Stimulated activated CD4-positive, alpha-beta T cell treated with anti-CD3 and anti-CD28 coated beads, Interleukin-4, amount 100 ng/mL, for 24 hours (primary cell): Measurements from ENCODE around the gene BARX2.

Experiments used
- DNase-seq: peaks from one replicate; pipeline ENCODE4 v3.0.0-alpha.2; 2020

The BARX2 gene

DNA sequence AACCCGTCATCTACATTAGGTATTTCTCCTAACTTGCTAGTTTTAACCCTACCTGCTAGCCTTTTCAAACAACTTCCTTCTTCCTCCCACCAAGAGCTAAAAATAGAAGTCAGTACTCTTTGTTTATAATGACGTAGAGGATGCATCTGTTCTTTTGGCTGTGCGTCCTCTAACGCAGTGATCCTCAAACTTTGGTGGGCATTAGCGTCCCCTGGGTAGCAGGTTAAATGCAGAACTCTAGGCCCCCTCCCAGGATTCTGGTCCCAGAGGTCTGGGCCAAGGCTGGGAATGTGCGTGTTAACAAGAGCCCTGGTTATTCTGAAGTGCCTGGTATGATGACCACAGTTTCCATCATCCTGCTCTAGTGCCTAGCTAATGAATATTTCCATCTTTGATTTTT, 67.6 kb downstream of the BARX2 start:
- DNase-seq: no peak

DNA sequence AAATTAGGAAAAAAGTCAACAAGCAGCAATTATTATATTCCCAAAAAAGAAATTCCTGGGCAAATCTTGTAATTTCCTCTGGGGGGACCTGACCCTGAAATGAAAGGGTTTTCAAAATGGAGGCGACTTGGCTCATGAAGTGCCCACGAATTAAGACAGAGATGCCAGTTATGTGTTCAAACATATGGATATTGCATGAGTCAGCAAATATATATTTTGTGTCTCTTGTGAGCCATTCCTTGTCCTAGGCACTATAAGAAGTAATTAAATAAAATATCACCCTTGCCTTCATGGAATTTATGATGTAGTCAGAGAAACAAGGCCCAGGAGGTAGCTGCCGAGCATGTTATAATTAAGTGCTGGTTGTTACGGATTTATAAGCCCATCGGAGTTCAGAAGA, 68.6 kb downstream of the BARX2 start:
- no peak for DNase-seq

DNA sequence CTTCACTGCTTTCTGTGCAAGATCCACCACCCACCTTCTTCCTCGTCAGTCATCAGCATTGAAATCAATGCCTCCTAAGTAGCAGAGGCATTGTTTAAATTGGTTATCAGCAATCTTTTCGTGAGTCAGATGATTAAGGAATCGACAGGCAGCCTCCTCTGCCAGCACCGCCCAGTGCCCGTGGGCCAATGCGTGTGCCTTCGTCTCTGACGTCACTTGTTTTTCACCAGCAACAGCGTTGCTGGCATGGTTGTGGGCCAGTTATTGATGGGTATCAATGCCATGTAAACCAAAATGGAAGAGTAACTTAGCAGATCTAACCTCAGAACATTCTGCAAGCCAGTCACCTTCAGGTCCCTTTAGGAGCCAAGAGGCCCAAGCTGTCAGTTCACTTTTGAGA, 69.6 kb downstream of the BARX2 start:
- DNase-seq: no peak

DNA sequence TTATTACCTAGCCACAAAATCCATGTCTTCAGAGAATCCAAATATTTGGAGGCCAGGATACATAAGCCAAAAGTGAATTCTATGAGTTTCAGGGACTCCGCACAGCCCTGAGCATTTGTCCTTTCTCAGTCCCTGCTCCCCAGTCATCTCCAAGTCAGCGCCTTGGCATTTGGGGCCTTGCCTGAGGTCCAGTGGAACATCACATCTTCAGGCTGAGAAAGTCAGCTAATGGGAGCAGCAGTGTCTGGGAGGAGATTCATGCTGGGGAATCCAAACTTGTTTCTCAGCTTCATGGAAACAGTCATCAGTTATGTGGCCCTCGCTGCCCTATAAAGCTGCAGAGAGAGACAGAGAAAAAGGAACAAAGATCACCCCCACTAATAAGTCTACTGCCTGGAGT, 70.9 kb downstream of the BARX2 start:
- no peak for DNase-seq

DNA sequence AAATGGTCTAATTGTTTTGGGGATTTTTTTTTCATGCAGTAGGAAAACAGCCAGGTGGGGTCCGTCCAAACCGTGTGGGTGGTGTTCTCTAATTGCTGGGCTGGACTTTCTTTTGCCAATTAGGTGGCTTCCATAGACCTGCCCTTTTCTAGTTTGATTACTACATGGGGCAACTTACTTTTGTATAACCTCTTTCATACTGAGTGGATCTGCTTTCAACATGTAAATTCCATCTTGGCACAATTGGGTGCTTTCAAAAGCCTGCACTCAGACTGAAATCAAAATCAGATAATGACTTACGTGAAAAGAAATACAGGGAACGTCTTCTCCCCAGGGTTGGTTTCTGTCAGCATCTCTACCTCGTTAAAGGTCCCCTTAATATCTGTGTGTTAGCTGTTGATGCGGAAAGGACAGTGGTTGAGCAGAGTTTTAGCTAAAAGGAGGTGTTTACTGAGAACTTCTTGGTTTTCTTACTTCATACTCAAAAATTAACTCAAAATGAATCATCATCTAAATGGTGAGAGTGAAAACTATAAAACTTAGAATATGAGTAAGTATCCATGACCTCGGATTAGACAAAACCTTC, 72.1 kb downstream of the BARX2 start:
- DNase-seq: no peak

DNA sequence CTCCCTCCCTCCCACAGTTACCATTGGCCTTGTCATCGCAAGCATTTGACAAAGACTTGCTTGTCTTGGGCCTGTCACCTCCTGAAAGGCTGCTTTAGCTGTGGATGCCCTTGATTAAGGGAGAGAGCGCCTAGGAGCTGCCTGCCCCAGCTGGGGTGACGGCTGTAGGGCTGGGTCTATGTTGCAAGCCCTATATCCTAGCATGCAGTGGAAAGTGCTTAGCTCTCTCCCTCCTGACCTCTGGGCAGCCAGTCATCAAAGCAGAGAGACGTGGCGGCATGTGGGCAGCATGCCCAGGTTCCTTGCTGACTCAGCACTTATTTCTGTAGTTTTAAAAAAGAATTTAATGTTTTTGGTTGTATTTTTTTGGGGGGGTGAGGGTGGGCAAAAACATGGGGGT, 75.9 kb downstream of the BARX2 start:
- no peak for DNase-seq

DNA sequence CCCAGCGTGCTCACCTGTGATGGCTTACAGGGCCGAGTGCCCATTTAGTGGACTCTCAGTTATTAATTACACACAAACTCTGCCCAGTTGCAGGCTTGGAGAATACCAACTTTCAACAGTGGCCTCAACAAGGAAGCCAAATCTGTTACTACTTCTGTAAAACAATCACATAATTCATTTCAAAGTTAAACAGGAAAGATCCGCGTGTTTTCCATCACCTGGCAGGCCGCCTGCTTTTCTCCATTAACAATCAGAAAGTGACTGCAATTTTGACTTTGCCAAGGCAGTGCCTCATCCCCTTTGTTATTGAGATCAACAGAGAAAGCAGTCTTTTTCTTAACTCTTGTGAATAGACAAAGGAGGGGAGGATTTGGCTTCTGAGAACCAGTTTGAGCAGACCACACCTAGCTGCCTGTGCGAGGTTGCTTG, 77.7 kb downstream of the BARX2 start:
- DNase-seq: no peak

DNA sequence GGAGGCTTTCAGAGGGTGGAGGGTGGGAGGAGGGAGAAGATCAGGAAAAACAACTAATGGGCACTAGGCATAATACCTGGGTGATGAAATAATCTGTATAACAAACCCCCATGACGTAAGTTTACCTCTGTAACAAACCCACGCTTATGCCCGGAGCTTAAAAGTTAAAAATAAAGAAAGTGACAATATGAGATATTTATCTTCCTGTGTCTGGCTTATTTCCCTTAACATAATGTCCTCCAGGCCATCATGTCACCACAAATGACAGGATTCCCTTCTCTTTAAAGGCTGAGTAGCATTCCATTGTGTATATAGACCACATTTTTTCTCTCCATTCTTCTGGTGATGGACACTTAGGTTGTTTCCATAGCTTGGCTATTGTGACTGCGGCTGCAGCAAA, 79.5 kb downstream of the BARX2 start:
- DNase-seq: no peak

DNA sequence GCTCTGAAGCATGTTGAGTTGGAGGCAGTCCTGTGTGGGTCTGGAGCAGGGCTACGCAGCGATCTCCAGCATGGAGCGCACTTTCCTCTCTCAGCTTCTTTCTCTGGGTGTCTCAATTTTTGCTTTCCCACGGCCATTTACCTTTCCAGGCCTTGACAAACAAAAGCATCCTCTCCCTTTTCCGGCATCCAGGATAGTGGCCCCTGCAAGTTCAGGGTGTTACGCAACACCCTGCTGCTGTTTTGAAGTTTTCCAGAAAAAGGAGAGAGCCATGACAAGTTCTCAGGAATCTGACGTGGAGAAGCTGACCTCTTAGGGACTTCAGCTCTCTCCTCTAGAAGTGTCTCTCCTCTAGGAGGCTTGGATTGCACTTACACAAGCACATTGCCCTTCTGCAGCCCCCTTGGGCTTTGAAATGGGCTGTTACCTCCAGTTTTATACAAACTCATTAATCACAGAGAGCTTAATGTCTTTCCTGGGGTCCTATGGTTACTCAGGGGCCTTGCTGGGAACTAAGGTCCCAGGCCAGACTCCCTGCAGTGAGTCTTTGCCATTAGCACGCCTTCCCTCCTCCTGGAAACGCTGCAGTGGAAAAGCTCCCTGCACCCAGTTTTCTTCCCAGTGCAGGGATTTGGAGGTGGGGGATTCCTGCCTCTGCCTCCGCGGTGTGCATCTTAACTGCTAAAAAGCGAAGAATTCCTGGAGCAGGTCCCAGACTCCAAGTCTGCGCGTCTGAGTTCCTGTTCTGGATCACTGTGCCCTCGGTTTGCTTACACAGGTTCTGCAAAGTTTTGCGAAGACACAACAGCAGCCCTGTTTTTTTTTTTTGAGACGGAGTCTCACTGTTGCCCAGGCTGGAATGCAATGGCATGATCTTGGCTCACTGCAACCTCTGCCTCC, 80.4 kb downstream of the BARX2 start:
- no peak for DNase-seq

DNA sequence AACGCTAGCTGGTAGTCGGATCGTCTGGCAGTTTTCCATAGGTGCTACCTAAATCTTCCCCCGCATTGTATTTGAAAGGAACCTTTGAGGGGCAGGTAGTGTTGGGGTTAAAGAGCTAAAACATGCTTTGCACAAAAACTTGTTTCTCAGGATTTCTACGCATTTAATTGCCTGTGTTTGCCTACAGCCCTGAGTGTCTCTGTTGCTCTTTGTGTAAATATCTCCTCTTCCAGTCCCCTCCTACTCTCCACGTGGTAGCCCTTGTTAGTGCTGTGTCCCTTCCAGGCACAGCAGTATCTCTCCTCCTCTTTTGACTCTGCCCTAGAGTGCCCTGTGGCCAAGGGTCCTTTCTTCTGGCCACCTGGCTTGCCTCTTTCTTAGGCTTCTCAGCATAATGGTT, 81.7 kb downstream of the BARX2 start:
- no peak for DNase-seq

DNA sequence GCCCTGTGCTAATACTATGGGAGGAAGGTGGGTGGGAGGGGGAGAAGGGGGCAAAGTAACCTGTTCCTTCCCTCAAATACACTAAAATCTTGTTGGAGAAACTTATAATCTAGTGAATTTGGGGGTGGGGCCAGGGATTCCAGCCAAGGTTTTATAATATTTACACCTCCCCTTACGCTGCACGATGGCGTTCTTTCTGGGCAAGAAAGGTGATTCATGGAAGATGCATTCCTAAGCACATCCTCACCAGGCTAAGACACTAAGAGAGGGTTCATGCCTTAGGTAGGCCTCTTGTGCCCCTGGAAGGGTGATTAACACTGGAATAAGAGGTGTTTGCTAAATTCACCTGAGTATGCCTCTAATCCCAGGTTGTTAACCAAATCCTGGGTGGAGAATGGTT, 82.6 kb downstream of the BARX2 start:
- no peak for DNase-seq

DNA sequence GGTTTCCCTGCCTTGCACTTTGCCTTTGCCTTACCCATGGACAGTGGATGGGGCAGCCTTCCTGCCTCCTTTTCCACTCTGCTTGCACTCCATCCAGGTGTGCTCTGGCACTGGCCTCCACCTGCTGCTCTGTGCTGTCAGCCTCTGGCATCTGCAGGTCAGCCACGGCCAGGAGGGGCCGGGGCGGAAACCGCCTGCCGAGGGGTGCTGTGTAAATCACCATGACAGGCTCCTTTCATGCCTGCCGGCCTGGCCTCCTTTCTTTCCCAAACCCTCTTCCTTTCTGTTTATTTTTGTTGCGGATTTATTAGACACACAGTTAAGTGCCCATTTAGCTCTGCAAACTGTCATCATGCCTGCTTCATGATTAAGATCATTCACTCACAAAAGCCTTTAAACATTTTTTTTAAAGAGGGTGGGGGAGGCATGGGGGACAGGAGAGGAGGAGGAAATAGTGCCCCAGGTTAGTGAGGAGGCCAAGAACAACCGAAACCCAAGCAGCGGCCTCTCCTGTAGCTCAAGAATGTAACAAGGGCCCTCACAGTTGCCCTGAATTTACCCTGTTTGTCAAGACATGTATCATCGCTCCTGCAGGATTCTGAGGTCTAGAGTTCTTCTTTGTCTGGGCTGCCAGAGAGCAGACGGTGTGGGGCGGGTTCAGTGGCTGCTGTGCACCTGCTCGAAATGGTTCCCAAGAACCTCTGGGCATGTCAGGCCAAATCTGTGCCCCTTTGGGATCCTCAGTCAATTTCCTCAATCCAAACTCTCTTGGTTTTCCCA, 83.3 kb downstream of the BARX2 start:
- DNase-seq: no peak

DNA sequence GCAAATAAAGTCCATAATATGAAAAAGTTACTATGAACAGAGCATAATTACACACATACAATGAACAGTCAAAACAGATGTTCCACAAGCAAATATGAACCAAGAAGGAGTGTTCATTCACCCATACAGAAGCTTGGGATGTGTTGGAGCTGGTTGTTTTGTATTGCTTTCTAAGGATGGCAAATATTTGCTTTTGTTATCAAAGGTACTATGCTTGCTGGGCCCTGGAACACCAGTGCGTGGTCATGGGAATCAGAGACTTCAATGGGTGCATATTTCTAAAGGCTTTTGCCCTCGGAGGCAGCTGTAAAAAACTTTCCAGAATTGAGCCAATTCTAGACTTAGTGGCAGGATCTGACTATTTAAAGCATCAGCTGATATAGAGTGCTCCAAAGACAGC, 85.1 kb downstream of the BARX2 start:
- no peak for DNase-seq

DNA sequence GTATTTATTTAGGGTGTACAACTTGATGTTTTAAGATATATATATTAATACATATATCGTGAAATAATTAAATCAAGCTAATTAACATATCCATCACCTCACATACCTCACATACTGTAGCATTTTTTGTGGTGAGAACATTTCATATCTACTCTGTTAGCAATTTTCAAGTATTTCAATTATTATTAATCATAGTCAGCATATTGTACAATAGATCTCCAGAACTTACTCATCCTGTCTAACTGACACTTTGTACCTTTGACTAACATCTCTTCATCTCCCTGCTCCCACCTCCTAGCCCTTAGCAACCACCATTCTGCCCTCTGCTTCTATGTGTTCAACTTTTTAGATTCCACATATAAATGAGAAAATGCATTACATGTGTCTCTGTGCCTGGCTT, 108.4 kb downstream of the BARX2 start:
- DNase-seq: no peak

DNA sequence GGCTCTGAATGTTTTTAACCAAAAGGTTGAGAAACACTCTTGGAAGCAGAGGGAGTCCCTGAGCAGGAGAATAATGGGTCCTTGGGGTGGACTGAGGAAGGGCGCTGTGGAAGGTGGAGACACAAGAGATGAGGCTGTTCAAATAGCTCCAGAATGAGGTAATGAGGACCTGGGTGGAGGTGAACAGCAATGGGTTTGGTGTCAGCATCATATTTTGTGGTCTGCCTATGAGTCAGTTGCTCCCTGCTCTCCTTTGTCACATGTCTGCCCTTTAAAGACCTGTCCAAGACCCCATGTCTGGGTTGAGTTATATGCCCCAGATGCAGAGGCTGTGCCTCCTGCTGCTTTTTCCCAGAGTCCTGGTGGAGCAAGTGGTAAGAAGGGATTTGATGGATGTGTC, 113.6 kb downstream of the BARX2 start:
- no peak for DNase-seq

DNA sequence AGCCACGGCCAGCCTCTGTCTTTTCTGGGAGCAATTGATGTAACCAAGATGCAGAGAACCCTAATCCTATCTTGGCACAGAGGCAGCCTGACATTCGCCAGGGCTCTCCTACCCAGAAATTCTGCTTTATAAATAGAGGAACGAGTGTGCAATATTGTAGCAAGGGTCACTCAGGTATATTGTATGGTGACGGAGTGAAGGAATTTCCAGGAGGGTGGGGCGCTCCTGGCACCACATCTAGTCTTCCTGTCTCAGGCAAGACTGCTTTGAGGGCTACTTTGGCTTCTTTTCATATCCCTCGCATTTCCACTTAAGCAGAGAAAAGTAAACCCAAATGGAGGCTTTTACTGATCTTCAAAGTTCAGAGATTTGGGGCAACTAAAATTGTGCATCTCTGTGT, 114.4 kb downstream of the BARX2 start:
- no peak for DNase-seq

DNA sequence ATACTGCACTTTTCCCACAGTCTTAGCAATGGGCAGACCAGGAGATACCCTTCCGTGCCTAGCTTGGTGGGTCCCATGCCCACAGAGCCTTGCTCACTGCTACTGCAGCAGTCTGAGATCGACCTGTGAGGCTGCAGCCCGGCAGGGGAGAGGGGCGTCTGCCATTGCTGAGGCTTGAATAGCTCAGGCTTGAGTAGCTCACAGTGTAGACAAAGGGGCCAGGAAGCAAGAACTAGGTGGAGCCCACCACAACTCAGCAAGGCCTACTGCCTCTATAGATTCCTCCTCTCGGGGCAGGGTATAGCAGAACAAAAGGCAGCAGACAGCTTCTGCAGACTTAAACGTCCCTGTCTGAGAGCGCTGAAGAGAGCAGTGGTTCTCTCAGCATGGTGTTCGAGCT, 118.1 kb downstream of the BARX2 start:
- DNase-seq: no peak
